ENCODE results near the gene STX8. TPM values are rescaled to one million over a fixed set of nuclear protein-coding genes. Genes with fewer than 3 reads are reported as not detected.

STX8 gene
- polyA plus RNA-seq, 1 donor from 2014 or later = 142 TPM

DNA sequence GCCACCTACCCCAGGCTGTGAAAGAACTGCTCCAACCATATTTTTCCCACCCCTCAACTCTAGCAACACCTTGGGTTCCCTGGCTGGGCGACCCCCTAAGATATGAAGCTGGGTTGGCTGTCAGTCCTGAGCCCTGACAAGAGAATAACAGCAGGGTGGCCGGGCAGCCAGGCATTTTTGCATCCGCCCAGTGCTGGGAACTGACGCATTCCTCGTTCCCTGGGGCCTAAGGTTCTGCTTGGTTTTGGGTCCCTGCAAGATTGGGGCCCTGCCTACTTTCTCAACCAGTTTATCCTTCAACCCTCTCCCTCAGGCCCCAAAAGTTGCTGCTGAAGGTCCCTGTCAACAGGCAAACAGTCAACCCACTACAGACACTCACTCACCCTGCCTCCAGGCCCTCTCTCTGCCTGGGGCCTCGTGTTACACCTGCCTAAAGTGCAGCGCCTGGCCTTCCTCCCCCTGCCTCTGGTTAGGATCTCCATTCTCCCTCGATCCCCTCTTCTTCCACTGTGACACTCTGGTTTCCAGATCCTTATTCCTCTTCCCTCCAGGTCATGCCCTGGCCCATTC, 151.5 kb downstream of the STX8 start:
- H3K9me3 Mint-ChIP-seq = no peaks in the 10 kb centered on the region
- H3K27me3 Mint-ChIP-seq = no peaks in the 10 kb centered on the region
- H3K27ac Mint-ChIP-seq = no peak overlapping the region
- H3K4me3 Mint-ChIP-seq = no peak overlapping the region
- H3K4me1 Mint-ChIP-seq = no peaks in the 10 kb centered on the region
- H3K36me3 Mint-ChIP-seq = peaks cover 19% of the 10 kb centered on the region

GRCh38 chr17:9421525-9421924, 154.1 kb downstream of the STX8 start:
- Mint-ChIP-seq H3K27me3 (no peaks in the 10 kb centered on the region), H3K36me3 (peaks cover 14% of the 10 kb centered on the region), H3K4me1 (no peaks in the 10 kb centered on the region), H3K4me3 (no peak overlapping the region), H3K27ac (no peak overlapping the region), H3K9me3 (peaks cover 0 to 1% (median 0%) of the 10 kb centered on the region in 3 donors)

DNA sequence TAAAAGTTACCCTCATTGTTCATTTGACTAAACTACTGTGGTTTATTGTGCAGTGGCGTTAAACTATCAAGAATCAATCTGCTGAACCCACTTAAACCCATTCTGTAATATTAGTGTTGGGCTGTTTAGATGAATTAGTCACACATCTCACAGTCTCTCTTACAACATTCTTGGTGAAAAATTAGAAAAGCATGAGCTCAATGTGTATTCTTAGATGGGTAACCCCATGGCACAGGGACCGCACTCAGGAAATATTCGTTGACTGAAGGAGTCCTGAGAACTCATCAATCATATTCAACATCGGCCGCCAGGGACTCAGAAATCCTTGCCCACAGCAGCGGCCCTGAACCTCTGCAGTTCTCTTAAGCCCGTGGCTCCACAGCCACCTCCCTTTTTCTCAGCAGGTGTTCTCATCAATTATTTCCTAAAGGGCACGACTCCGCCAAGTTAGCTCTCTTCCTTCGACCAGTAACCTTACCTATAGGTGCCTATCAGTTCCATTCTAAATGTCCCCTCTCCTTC, 155.6 kb downstream of the STX8 start:
- Mint-ChIP-seq H3K36me3 (peaks cover 11% of the 10 kb centered on the region), H3K9me3 (peaks cover 0 to 1% (median 0%) of the 10 kb centered on the region in 3 donors), H3K4me1 (peaks cover 0 to 8% (median 6%) of the 10 kb centered on the region in 3 donors), H3K27me3 (no peaks in the 10 kb centered on the region), H3K27ac (no peak overlapping the region), H3K4me3 (peak overlapping the region in 1 of 4 donors; percentile 61)

DNA sequence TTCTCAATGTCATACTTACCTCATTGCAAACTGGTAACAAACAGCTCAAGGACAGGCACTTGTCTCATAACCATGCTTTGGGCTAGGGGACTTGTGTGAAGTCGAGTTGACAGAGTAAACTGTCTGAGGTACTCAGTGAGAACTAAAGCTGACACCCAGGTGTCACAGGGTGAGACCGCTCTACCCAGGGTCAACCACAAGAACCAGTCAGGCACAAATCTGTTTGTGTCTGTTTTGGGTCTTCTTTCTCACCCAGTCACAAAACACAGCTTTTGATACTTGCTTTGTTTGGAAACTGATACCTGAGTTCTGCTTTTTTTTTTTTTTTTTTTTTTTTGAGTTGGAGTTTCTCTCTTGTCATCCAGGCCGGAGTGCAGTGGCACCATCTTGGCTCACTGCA, 161.1 kb downstream of the STX8 start:
- H3K27me3 Mint-ChIP-seq = no peaks in the 10 kb centered on the region
- H3K4me1 Mint-ChIP-seq = peaks cover 4 to 9% (median 8%) of the 10 kb centered on the region in 3 donors
- H3K9me3 Mint-ChIP-seq = peaks cover 0 to 1% (median 0%) of the 10 kb centered on the region in 3 donors
- peaks cover 7% of the 10 kb centered on the region for H3K36me3 Mint-ChIP-seq
- H3K27ac Mint-ChIP-seq = peak overlapping the region in 1 of 3 donors; percentile 23
- H3K4me3 Mint-ChIP-seq = no peak overlapping the region

GRCh38 chr17:9410737-9411136, 164.9 kb downstream of the STX8 start:
- no peak overlapping the region for H3K4me3 Mint-ChIP-seq
- H3K27me3 Mint-ChIP-seq = no peaks in the 10 kb centered on the region
- no peaks in the 10 kb centered on the region for H3K9me3 Mint-ChIP-seq
- H3K27ac Mint-ChIP-seq = no peak overlapping the region
- peaks cover 4 to 8% (median 4%) of the 10 kb centered on the region in 3 donors for H3K4me1 Mint-ChIP-seq
- H3K36me3 Mint-ChIP-seq = peaks cover 10% of the 10 kb centered on the region

GRCh38 chr17:9410301-9410700, 165.3 kb downstream of the STX8 start:
- Mint-ChIP-seq H3K36me3 (peaks cover 10% of the 10 kb centered on the region), H3K27ac (no peak overlapping the region), H3K9me3 (no peaks in the 10 kb centered on the region), H3K4me3 (no peak overlapping the region), H3K4me1 (peaks cover 3 to 7% (median 4%) of the 10 kb centered on the region in 3 donors), H3K27me3 (no peaks in the 10 kb centered on the region)

DNA sequence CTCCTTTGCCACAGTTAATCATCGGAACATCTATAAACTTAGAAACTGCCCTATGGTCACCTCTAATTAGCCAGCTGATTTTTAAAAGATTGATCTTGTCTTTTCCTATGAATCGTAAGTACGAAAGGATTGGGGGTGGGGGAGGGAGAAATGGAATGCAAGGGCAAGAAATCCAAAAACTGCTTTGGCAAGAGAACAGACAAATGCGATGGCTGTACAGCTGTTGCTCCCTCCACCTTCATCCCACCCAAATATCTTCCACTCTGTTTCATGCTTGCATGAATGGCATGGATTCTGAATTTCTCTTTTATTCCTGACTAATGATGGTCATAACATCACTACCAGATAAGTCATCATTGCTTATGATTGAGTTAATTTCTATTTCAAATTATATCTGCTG, 165.7 kb downstream of the STX8 start:
- Mint-ChIP-seq H3K4me1 (peaks cover 0 to 4% (median 4%) of the 10 kb centered on the region in 3 donors), H3K36me3 (peaks cover 11% of the 10 kb centered on the region), H3K9me3 (peaks cover 0 to under 1% (median 0%) of the 10 kb centered on the region in 3 donors), H3K4me3 (no peak overlapping the region), H3K27ac (peak overlapping the region in 1 of 3 donors; percentile 18), H3K27me3 (no peaks in the 10 kb centered on the region)

DNA sequence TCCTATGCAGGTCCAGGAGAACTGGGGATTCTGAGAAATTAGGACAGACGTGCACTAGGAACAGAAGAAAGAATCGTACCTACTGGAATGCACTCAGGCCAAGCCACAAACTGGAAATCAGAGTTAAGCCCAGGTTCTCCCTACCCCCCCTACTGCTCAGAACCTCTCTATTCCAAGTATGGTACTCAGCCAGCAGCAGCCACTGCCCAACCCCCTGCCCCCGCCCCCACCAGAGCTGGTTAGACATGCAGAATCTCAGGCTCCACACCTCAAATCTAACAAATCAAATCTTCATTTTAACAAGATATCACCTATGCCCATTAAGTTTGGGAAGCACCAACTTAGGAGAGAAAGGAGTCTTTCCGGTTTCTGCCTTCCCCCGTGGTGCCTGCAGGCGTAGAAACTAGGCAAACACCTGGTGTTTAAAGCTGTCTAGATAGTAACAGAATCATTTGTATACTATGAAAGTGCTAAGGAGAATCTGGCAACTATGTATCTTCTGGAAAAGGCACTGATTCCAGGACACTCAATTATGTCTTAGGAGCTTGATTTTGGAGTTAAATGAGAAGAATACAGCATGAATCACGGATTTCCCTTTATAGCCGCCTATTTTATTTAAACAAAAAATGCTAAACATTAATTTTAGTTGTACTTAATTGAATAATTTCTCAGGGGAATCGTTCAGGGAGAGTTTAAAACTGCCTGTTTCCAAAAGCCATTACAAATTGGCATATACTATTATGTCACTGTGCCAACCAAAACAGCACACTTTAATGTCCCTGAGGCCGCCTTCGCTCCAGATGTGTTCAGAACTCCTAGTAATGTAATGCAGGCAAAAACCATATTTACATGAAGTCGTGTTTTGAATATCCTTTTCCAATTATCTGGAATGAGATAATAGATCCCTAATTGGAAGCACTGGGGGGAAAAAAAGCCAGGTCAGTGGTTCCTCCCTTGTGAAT, 166.5 kb downstream of the STX8 start:
- Mint-ChIP-seq H3K4me1 (peaks cover 0 to 4% (median under 1%) of the 10 kb centered on the region in 3 donors), H3K27ac (peak overlapping the region in 1 of 3 donors; percentile 18), H3K27me3 (no peaks in the 10 kb centered on the region), H3K36me3 (peaks cover 12% of the 10 kb centered on the region), H3K9me3 (peaks cover 0 to 3% (median 0%) of the 10 kb centered on the region in 3 donors), H3K4me3 (no peak overlapping the region)

- H3K27ac Mint-ChIP-seq = no peak overlapping the region
- H3K27me3 Mint-ChIP-seq = no peaks in the 10 kb centered on the region
- H3K36me3 Mint-ChIP-seq = peaks cover 12% of the 10 kb centered on the region
- H3K4me3 Mint-ChIP-seq = no peak overlapping the region
- H3K4me1 Mint-ChIP-seq = peaks cover 0 to 4% (median 2%) of the 10 kb centered on the region in 3 donors
- H3K9me3 Mint-ChIP-seq = peaks cover 0 to 3% (median 0%) of the 10 kb centered on the region in 3 donors
Observed at GRCh38 chr17:9408381-9408780, 167.2 kb downstream of the STX8 start.

- Mint-ChIP-seq H3K4me3 (no peak overlapping the region), H3K27me3 (no peaks in the 10 kb centered on the region), H3K4me1 (peaks cover 0 to 2% (median 0%) of the 10 kb centered on the region in 3 donors), H3K27ac (peak overlapping the region in 1 of 3 donors; percentile 67), H3K9me3 (peaks cover 1 to 9% (median 3%) of the 10 kb centered on the region in 3 donors), H3K36me3 (peaks cover 10% of the 10 kb centered on the region)
Observed at GRCh38 chr17:9406046-9406606, 169.5 kb downstream of the STX8 start.

- H3K4me3 Mint-ChIP-seq = no peak overlapping the region
- peaks cover 8% of the 10 kb centered on the region for H3K36me3 Mint-ChIP-seq
Observed at GRCh38 chr17:9403257-9403656, 172.4 kb downstream of the STX8 start.

GRCh38 chr17:9402590-9403199, 172.9 kb downstream of the STX8 start:
- Mint-ChIP-seq H3K36me3 (peaks cover 6% of the 10 kb centered on the region), H3K9me3 (peaks cover 1 to 9% (median 3%) of the 10 kb centered on the region in 3 donors), H3K27me3 (no peaks in the 10 kb centered on the region), H3K4me1 (peaks cover 0 to 2% (median 0%) of the 10 kb centered on the region in 3 donors), H3K27ac (no peak overlapping the region), H3K4me3 (no peak overlapping the region)

More at GRCh38 chr17:9403257-9403656, 172.4 kb downstream of the STX8 start:
- H3K9me3 Mint-ChIP-seq = peaks cover 1 to 9% (median 3%) of the 10 kb centered on the region in 3 donors
- H3K27ac Mint-ChIP-seq = no peak overlapping the region
- H3K27me3 Mint-ChIP-seq = no peaks in the 10 kb centered on the region
- H3K4me1 Mint-ChIP-seq = peaks cover 0 to 2% (median 0%) of the 10 kb centered on the region in 3 donors

- Mint-ChIP-seq H3K36me3 (peaks cover 4% of the 10 kb centered on the region), H3K4me3 (no peak overlapping the region), H3K27me3 (no peaks in the 10 kb centered on the region), H3K4me1 (peaks cover 0 to 2% (median 0%) of the 10 kb centered on the region in 3 donors), H3K9me3 (peaks cover 1 to 9% (median 3%) of the 10 kb centered on the region in 3 donors), H3K27ac (no peak overlapping the region)
Observed at GRCh38 chr17:9401434-9401833, 174.2 kb downstream of the STX8 start.

- H3K9me3 Mint-ChIP-seq = peaks cover 5 to 12% (median 11%) of the 10 kb centered on the region in 3 donors
- H3K36me3 Mint-ChIP-seq = peaks cover 20% of the 10 kb centered on the region
- no peaks in the 10 kb centered on the region for H3K27me3 Mint-ChIP-seq
- no peak overlapping the region for H3K27ac Mint-ChIP-seq
- no peak overlapping the region for H3K4me3 Mint-ChIP-seq
- peaks cover 4 to 14% (median 5%) of the 10 kb centered on the region in 3 donors for H3K4me1 Mint-ChIP-seq
Observed at GRCh38 chr17:9389111-9389527, 186.5 kb downstream of the STX8 start.
